GM19193 (cell line): ENCODE data around the gene YY1.

Experiments
- POLR2A ChIP-seq: IDR thresholded peaks from 4 replicates; pipeline ENCODE4 v1.6.1; 2011; ENCODE audit not compliant: insufficient read depth, insufficient read length; ENCODE audit errors: extremely low read depth

The YY1 gene

DNA sequence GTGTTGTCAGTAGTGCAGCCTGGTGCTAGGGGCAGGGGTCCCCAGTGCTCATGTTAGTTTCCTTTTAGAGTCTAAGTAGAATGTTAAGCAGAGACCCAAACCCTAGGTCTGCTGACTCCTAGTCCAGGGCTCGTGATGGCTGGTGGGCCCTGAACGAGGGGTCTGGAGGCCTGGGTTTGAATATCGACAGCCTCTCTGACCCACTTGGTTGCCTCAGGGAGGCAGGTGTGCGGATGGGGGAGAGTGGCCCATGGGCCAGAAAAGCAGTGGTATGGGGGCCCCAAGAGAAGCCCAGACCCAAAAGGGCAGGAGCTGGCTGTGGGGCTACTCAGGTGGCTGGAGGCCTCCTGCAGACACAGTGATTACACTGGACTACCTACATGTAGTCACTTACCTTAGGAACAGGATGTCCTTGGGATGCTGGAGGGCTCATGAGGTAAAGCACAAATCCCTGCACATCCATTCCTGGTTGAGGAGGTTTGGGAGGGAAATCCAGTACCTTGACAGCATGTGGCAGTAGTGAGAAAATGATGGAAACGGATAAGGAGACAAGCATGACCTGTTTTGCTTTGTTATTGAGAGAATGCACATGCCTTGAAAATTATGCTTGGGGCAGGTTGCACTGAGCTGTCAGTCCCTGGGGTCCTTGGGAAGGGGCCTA is 69.0 kb downstream of the YY1 start:
- TF ChIP-seq POLR2A, result no peak

DNA sequence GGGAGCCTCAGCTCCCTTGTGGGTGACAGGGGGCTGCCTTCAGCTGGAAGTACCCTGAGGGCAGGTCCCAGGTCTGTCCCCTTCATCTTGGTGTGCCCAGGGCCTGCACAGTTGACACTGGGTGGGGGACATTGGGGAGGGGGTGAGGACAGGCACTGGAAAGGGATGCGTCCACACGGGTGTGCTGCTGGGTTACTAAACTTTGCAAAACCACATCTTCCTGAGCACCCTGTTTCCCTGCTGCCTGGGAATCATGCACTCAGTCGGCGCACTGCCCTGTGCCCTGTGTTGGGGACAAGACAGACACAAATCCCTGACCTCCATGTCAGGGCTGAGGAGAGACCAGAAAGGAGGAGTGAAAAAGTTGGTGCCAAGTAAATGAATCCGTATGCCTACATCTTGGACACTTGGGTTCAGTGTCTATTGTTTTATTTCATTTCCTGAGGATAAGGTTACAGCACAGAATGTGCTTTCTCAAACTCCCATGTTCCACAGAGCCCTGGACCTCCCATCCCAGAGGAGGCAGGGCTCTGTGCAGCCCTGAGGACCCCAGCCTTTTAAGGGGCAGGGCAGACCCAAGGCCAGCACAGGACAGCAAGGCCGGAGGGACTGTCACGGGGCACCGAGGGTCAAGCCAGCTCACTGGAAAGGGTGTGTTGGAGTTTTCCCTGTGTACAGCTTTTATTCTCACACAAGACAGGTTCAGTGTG is 70.2 kb downstream of the YY1 start:
- TF ChIP-seq POLR2A, result no peak

DNA sequence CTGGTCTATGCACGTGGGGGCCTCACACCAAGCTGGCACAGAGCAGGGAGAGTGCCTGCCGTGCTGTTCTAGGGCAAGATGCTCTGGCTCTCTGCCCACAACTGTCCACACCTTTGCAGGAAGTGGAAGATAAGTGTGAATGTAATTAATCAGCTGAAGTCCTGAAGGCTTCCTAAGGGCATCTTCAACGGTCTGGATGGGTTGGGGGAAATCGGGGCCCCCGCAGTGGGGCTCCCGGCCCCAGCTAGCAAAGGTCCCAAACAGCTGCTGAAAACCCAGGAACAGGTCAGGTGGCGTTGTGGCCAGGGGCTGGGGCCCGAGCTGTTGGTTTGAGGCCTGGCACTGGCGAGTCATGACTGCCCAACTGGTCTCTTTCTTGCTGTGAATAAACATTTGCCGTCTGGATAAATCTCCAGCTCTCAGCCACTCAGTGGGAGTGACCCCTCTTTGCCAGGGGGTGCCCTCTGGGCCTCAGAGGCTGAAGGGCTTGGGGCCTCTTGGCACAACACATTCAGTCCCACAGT is 74.0 kb downstream of the YY1 start:
- no peak for TF ChIP-seq POLR2A

DNA sequence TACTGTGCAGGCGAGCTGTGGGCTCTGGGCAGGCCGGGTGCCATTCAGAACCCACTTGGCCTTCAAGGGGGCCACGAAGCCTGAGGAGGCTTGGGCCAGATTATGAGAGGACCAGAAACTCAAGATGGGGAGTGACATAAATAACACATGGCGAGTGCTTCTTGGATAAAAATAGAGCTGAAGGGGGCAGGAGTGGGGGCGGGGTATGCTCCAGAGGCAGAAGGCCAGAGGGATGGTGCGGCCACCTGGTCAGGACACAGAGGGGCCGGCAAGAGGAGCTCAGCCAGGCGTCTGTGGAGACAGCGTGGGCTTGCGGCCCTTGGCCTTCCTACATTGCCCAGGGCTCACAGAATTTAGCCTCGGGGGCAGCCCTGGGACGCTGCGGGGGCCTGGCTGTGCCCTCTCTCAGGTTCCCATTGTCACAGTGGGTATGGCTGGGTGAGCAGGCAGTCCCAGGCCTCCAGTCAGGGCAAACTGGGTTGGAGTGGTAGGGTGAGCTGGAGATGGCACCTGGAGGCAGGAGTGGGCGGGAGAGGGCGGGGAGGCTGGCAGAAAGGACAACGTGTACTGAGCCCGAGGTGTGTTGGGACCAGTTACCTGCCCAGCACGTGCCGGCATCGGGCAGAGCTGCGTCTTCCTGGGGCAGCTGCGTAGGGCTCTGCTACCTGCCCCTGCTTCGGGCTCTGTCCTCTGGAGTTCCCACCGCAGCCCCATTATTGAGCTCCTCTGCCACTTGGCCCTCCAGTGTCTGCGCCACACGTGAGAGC is 74.7 kb downstream of the YY1 start:
- no peak for TF ChIP-seq POLR2A

DNA sequence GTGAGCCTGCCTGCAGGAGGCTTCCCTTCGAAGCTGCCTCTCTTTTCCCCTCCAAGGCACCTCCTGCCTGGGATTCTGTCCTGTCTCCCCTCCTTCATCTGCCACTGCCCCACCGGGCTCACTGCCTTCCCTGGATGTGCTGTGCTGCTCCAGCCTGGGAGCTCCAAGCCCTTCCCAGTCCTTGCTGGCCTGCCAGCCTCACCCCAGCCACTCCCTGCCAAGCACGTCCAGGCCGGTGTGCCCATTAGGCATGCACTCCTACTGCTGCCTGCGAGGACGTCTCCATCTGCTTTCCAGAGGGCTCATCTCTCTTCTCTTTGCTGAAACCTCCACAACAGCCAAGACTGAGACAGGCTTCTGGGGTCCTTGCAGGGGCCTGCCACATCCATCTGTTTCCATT is 75.8 kb downstream of the YY1 start:
- TF ChIP-seq POLR2A, result no peak

DNA sequence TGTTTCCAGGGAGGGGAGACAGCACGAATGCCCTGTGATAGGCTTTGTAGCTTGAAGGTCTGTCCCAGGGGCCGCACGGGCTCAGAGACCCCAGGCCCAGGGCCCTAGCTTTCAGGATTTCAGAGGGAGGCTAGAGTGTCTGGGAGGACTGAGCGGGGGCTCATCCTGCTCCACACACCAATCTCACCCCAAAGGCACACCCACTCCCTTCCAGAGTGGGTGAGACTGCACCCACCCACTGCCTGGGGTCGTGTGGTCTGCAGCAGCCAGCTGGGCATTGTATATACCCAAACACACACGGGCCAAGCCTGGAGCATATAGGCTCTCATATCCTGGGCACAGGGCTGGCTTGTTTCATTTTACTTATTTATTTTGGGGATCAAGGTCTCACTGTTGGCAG is 78.4 kb downstream of the YY1 start:
- no peak for TF ChIP-seq POLR2A

DNA sequence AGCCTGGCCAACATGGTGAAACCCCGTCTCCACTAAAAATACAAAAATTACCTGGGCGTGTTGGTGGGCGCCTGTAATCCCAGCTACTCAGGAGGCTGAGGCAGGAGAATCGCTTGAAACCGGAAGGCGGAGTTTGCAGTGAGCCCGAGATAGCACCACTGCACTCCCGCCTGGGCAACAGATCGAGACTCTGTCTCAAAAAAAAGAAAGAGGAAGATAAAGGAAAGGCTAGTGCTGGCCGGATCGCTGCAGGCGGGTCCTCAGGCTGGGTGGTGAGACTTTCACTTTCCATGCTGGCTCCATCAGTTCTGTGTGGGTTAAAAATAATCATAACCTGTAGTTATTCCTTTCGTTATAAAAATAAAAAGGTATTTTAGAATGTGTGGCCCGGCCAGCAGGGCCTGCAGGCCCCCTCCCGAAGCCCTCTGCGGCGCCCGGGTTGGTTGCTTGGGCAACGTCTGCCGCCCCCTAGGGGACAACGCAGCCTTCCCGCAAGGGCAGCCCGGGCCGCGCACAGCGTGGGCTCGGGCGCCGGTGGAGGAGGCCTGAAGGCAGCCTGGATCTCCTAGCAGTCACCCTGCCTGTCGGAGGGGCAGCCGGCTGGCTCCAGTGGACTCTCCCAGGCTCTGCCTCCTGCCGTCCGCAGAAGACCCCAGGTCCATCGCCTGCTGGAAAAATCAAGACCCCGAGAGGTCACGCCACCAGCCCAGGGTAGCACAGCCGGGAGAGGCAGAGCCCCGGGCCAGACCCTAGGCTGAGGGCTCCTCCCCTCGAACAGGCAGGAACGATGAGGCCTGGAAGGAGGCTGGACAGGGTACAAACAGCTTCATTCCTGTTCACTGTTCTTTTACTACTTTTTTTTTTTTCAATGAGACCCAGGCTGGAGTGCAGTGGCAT is 79.2 kb downstream of the YY1 start:
- no peak for TF ChIP-seq POLR2A

DNA sequence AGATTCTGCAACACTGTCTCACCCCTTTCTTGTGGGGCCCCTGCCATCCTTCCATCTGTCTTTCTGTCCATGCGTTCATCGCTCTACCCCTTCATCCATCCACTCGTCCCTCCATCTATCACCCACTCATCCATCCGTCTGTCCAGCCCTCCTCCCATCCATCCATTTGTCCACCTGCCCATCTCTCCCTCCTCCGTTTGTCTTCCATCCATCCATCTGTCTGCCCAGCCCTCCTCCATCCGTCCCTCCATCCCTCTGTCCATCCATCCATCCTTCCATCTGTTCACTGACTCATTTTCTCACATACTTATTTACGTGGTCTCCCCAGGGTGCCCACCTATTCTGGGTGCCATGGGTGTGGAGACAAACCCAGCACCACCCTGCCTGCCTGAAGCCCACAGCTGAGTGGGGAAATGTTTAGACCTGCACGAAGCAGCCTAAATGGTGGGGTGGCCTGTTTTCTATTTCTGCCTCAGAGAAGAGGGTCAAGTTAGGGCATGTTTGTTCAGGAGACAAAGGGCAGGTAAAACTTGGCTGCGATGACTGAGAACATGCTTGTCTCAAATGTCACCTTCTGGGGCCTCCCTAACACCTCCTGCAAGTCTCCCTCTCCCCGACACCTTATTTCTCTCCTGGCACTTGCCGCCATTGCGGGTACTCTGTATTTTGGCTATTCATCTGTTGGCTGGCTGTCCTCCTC is 81.4 kb downstream of the YY1 start:
- TF ChIP-seq POLR2A, result no peak

DNA sequence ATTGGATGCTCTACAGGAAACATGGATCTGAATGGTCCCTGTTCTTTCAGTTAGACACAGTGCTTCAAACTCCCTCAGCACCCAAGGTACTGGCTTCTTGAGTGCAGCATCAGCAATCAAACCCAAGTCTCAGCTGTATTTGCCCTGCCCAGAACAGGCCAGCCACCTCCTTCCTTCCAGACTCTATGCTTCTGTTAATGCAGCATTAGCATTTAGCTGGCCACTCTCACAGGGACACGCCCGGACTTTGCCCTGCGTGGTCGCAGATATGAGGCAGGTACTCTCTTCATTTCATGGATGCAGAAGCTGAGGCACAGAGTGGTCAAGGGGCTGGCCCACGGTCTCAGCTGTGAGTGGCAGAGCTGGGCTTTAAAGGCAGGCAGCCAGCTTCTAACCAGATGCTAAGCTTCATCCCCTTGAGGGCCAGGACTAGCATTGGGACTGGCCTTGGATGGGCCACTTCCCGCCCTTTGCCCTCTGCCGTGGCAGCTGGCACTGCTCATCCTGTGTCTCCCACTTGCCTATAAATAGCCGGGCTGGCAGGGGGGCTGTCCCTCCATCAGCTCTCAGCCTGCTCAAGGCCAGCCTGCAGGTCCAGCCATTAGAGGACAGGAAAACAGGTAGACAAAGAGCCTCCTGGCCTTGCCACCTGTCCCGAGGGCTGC is 82.7 kb downstream of the YY1 start:
- TF ChIP-seq POLR2A, result no peak

DNA sequence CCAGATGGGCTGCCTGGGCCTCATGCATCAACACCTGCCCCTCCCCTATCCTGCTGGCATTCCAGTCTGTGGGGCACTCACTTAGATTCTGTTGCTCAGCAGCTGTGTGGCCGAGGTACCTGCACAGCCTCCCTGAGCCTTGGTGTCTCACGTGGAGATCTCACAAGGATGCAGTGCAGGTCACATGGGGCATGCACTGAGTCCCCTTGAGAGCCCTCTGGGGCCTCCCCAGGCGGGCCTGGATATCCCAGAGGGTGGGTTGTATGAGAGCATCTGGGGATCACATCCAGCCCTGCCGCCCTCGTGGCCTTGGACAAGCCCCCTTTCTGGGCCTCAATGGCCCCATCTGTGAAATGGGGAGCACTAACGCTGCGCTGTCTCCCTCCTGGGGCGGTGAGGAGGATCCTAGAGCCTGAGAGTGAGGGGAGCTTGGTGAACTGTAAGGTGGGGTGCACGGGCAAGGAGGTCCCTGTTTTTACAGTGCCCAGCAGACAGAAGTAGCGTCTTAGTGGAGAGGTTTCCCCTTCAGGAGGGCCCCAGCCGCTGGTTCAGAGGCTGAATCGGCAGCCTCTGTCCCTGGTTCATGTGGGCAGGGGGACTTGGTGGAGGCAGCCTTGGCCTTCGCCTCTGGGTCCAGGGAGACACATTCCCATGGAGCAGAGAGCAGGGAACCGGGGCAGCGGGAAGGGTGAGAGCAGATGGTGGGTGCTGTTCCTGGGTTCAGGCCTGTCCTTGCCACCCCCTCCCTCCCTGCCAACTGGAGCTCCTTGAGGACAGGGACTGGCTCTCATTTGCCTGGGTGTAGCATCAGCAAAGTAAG is 83.4 kb downstream of the YY1 start:
- TF ChIP-seq POLR2A, result no peak

DNA sequence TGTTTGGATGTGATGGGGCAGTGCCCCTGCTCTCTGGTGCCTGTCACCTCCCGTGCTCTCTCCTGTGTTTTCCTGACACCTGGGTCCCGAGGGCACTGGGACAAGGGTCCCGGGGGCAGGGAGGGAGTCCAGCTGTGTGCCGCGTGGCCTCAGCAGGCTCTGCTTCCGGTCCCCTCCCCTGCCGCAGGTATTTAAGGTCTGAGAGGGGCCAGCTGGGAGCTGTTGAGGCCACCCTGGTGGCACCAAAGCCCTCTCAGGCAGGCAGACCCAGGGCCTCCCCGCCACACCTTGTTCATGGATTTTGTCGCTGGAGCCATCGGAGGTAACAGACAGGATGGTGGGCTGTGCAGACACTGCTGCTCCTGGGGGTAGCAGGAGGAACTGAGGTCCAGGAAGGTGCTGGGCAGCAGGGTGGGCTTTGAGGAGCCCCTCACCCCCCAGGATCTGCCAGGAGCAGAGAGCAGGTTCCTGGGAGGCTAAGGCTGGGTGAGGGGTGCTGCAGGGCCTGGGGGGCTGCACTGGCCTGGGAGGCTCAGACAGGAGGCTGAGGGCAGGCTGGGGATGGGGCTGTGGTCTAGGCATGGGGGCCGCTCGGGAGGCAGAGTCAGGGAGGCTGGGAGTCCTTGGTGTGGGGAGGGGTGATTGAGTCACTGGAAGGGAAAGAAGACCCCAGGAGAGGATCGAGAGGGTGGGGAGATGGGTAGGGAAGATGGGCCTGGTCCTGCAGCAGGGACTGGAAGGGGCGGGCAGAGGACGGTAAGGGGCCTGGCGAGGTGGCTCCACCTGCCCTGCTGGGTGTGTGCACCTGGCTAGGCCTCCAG is 84.4 kb downstream of the YY1 start, which contains the start of gene SLC25A47:
TSS of gene SLC25A47 (plus strand) at position 219 of the 821 bp plus-strand sequence. CDS start at position 295, 76 bp downstream.
- no peak for TF ChIP-seq POLR2A

DNA sequence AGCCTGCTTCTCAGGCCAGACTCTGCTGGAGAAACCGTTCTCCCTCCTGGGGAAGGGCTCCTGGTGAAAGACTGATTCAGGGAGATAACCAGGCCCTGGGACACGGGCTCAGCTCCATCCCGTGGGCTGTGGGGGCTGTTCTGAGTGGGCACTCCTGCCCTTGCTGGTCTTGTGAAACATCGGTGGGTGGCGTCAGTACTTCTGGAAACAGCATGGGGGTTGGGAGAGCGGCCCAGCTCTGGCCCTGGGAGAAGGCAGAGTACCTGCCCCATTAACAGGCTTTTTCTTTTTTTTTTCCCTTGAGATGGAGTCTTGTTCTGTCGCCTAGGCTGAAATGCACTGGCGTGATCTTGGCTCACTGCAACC is 85.0 kb downstream of the YY1 start:
- TF ChIP-seq POLR2A, result no peak

DNA sequence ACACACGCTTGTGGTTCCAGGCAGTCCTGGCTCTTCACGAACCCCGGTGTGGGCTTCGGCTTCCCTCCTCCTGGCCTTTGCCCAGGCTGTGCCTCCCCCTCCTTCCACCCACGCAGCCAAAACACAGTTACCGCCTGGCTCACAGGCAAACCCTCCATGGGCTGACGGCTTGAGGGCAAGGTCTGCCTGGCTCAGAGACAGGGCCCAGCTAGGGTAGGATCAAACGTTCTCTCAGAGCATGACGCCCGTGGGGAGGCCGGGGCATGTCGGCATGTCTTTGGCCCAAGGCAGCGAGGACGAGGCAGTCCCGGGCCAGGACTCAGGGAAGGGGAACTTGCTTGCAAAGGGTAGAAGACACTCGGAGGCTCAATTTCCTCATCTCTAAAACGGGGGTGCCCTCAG is 86.3 kb downstream of the YY1 start:
- no peak for TF ChIP-seq POLR2A
